Choroid plexus epithelial cell (primary cell): ENCODE measurements around the gene DNAJC18.

Experiments
- DNase-seq: peaks from one replicate; pipeline ENCODE4 v3.0.0-alpha.2; 2010; ENCODE audit warnings: low read depth
- H3K4me3 ChIP-seq: 2 replicates; pipeline ENCODE4 v1.5.1; 2011; ENCODE audit warnings: low read depth, mild to moderate bottlenecking, control low read depth, low read length, moderate library complexity
- TF ChIP-seq, protein P1 (sequence below): conservative IDR thresholded peaks from 2 replicates; pipeline ENCODE4 v1.5.1; 2011; ENCODE audit warnings: low read depth, mild to moderate bottlenecking, control low read depth, inconsistent platforms, low read length, moderate library complexity

Gene DNAJC18

DNA sequence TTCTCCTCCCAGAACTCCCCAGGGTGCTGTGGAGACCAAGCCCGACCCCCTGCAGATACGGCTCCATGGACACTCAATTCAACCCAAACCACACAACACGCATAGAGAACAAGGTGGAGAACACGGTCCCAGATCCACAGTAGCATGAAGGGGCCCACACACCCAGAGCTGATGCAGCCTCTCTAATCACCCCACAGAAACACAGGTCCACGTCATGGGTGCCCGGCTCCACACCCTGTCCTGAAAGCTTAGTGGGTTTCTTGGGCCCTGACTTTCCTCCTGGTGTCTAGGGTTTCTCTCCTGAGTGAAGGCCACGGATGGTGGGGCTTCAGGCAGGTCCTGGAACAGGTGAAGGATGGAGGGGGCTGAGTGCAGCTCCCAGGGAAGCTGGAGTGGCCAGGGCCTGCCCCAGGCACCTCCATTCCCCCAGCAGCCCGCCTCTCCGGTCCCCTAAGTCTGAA lies 54.7 kb downstream of the DNAJC18 start:
- no peak for DNase-seq
- TF ChIP-seq, protein P1, sequence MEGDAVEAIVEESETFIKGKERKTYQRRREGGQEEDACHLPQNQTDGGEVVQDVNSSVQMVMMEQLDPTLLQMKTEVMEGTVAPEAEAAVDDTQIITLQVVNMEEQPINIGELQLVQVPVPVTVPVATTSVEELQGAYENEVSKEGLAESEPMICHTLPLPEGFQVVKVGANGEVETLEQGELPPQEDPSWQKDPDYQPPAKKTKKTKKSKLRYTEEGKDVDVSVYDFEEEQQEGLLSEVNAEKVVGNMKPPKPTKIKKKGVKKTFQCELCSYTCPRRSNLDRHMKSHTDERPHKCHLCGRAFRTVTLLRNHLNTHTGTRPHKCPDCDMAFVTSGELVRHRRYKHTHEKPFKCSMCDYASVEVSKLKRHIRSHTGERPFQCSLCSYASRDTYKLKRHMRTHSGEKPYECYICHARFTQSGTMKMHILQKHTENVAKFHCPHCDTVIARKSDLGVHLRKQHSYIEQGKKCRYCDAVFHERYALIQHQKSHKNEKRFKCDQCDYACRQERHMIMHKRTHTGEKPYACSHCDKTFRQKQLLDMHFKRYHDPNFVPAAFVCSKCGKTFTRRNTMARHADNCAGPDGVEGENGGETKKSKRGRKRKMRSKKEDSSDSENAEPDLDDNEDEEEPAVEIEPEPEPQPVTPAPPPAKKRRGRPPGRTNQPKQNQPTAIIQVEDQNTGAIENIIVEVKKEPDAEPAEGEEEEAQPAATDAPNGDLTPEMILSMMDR: no peak
- H3K4me3 ChIP-seq: no peak overlapping the region

DNA sequence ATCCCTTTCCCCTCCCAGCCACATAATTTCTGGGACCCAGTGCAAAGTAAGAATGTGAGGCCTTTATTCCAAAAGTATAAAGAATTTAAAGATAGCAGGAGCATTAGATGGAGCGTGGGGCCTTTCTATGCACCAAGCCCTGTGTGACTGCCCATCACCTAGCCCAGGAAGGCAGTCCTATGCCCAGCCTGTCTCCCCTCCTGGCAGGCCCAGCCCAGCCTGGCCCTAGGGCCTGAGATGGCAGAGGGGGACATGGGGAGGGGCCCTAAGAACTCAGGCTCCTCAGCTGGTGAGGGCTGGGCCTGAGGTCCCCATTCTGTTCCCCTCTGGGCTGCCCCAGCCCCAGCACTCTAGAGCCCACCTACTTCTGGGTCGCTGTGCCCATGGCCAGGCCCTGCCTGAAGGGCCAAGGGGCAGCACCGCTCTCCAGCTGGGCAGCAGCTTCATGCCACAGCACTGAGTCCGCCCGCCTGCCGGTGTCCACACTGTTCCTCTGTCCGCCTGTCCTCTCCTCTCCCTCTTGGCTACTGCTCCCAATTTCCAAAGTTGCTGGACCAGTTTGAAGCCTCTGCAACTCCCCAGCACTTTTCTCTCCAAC lies 55.2 kb downstream of the DNAJC18 start:
- H3K4me3 ChIP-seq: no peak overlapping the region
- no peak for DNase-seq
- TF ChIP-seq, protein P1: no peak

DNA sequence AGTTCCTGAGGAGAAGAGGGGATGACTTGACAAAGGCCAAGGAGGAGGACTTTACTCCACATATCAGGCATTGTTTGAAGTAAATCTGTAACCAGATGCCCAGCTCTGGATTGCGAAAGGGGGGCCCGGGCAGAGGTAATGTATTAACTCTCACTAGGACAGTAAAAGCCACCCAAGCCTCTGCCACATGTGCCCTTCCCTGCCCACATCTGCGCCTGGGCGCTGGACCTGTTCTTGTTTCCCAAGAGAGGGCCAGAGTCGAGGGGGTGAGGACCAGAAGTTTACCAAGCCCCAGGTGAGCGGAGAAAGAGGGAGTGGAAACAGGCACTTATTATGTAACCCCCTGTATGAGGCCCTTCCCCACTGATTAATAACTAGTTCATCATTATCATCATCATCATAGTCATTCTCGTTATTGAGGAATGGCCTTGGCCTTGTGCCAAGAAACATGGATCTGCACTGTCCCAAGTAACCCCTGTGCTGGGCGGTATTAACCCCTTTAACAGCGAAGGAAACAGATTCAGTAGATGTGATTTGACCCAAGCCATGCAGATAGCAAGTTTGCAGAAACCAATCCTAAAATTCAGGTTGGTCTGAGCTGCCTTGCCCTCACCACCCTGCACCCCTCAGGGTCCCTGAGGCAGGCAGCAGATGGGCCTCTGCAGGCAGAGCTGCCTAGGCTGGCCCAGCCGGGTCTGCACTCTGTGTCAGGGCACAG lies 55.9 kb downstream of the DNAJC18 start, which contains the start of gene SLC23A1:
Gene SLC23A1, minus strand, starts transcription at position 23 of the 718 bp plus-strand sequence. CDS start 44 bp downstream, outside the sequence.
- TF ChIP-seq, protein P1: no peak
- no peak within 1 kb of the TSS for H3K4me3 ChIP-seq
- no peak for DNase-seq

DNA sequence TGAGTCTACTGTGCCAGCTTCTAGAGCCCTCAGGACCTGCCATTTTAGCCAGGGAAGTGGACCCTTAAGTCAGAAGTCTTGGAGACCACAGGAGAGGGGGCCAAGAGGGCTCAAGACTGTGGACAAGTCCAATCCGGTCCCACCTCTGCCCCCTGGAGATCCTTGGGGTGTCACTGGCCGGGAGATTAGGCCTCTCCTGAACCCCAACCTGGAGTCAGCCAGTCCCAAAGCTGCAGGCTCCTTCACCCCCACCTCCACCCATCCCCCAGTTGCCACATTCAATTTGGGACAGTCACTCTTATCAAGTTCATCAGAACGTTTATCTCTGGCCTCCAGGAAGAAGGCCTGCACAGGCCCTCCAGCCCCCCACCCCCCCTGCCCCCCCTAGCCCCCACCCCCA lies 56.5 kb downstream of the DNAJC18 start:
- DNase-seq: no peak
- H3K4me3 ChIP-seq: no peak overlapping the region
- TF ChIP-seq, protein P1: no peak

DNA sequence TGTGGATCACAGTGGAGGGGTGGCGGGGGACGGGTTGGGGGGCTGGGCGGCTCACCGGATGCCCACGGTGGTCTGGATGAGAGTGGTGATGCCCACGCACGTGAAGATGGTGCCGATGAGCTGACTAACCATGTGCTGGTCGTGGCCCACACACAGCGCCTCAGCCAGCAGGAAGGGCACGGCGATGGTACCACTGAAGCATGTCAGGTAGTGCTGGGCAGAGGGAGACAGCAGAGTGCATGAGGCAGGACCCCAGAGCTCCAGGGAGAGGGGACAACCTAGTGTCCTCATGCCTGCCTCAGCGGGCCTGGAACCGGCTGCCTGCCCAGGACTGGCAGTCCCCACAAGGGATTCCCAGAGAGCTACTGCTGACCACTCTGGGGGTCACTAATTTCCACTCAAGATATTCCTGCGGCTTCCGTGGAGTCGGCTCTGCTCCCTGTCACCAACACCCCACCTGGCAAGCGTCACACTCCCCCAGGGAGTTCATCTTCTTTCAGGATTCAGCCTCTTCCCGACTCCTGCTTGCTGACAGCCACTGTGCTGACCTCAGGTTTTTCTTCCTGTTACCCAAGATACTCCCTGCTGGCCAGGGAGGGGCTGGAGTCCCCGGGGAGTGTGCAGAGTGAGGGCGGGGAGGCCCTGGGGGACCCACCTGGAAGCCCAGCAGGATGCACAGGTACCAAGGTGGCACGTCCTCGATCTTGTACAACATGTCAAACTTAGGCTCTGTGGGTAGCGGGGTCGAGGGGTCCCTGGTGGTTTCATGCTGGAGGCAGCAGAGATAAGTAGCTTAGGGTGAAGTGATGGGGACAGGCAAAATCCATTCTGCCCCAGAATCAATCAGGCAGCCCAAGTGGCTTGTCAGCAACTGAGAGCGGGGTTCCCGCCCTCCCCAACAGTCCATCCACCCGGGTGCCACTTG lies 57.2 kb downstream of the DNAJC18 start:
- no peak overlapping the region for H3K4me3 ChIP-seq
- no peak for DNase-seq
- TF ChIP-seq, protein P1: no peak

DNA sequence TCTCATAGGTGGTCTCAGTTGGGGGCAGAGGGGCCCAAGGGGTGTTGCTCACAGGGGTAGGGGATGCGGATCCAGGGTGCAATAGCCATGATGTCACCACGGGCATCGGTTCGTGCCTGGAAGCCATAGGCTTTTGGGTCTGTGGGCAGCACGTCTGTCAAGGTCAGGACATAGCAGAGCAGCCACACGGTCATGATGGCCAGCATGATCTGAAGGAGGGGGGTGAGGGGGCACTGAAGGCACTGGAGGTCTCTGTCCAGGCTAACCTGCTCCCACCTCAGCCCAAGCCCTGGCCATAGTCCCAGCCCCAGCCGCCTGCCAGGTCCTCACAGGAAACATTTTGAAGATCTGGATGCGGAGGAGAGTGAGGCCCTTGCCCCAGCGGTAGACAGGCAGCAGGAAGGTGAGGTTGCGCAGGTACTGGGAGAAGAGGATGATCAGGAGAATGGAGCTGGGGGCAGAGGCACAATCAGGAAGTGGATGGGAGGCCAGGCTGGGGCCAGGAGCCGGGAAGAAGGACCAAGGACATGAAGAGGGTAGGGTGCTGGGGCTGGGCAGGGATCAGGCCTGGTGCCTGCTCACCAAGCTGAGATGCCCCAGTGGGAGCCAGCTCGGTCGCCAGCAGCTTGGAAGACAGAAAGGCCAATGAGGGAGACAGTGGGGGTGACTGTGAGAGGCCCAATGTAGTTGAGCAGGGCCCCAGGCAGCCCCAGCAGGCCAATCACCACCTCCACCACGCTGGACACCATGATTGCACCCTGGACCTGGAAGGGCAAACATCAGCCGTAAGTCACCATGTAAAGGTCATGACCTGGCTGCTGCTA lies 59.5 kb downstream of the DNAJC18 start:
- H3K4me3 ChIP-seq: no peak overlapping the region
- DNase-seq: no peak
- TF ChIP-seq, protein P1: no peak
